Measurements from ENCODE around the gene YBX3.
A peak's percentile ranks its signal among the peaks of the same experiment; 100 is the strongest.

YBX3 gene

DNA sequence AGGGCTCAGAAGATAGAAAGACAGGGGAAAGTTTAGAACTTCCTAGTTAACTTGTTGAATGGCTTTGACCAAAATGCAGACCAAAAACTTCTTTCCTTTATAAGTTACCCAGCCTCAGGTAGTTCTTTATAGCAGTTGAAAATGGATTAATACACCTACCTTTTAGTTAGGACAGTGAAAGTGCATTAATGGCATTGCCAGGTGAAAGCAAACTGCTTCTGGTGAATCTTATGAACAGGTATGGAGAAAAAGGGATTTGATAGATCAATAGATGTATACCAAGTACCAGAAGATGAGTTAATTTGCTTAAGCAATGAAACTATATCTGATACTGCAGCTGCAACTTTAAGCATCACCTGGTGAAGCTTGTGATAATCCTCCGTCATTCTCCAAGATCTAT, 35.1 kb downstream of the YBX3 start:
- H3K36me3 Mint-ChIP-seq (ENCODE audit: insufficient read depth) = no peaks in the 10 kb centered on the region

DNA sequence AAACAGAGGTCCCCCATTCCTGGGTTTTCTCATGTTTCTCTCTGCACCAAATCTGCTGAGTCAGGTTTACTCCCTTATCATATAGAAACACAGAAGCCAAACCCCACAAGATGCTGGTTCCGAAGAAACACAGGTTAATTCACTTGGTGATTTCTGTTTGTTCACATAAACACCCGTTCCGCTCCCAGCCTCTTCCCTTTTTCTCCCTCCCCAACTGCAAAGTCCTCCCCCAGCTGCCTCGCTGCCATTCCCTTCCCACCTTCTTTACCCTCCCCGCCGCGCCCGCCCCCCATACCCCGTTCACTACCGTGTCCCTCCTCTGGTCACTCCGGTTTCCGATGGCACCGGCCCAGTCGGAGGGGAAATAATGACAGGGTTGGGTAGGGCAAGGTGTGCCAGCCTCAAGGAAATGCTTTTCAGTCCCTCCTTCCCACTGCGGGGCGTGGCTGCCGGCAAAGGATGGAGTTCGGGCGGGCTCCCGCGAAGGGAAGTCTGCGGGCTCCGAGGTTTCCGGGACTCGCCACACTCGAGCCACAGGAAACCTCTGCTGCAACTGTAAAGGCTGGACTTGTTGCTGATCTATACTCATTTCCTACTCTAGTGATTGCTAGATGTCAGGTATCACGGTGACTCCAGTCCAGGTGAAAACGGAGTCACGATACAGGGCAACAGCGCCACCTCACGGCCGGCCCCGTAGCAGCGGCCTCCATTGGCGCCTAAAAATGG, 49.3 kb downstream of the YBX3 start, which contains the start of gene STYK1:
Gene STYK1 (minus strand): TSS at position 394 of the 726 bp plus-strand sequence. CDS start 39,434 bp downstream, outside the sequence.
- DNase-seq (peak; percentile 75 to 83 (median 77)), ATAC-seq (replicated peaks) (peak; percentile 72)
- Mint-ChIP-seq H3K36me3 (ENCODE audit: insufficient read depth) (peaks cover 17% of the 10 kb centered on the region), H3K4me3 (peak within 1 kb of the TSS; percentile 76 to 82), H3K4me1 (ENCODE audit: low read depth in 2 of 2) (peaks cover 22 to 40% of the 10 kb centered on the region in 2 donors), H3K27me3 (peaks cover 0 to 9% of the 10 kb centered on the region in 2 donors), H3K27ac (peak within 1 kb of the TSS; percentile 80 to 87), H3K9me3 (no peaks in the 10 kb centered on the region)

More for the DNA sequence above, 35.1 kb downstream of the YBX3 start:
- ATAC-seq (replicated peaks) = no peak
- H3K27ac Mint-ChIP-seq = no peak overlapping the region
- peaks cover 16 to 35% of the 10 kb centered on the region in 2 donors for H3K27me3 Mint-ChIP-seq
- no peak overlapping the region for H3K4me3 Mint-ChIP-seq
- H3K9me3 Mint-ChIP-seq = peaks cover 0 to 5% of the 10 kb centered on the region in 2 donors
- DNase-seq = no peak
- no peaks in the 10 kb centered on the region for H3K4me1 Mint-ChIP-seq (ENCODE audit: low read depth in 2 of 2)

DNA sequence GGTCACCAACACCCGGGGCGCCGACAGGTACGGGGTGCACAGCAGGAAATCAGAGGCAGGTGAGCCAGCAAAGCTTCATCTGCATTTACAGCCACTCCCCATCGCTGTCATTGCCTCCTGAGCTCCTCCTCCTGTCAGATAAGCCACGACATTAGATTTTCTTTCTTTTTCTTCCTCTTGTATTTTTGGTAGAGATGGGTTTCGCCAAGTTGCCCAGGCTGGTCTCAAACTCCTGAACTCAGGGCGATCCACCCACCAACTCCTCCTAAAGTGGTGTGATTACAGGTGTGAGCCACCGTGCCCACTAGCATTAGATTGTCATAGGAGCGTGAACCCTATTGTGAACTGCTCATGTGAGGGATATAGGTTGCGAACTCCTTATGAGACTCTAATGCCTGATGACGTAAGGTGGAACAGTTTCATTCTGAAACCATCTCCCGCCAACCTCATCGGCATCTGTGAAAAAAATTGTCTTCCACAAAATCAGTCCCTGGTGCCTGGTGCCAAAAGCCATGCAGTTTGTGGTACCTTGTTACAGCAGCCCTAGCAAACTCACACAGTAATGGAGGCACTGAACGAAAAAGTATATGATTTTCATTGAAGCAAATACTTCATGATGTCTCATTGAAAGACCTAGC, 50.8 kb downstream of the YBX3 start:
- peak; percentile 65 for ATAC-seq (replicated peaks)
- H3K27ac Mint-ChIP-seq = peak overlapping the region; percentile 80 to 87
- H3K4me1 Mint-ChIP-seq (ENCODE audit: low read depth in 2 of 2) = peaks cover 25 to 50% of the 10 kb centered on the region in 2 donors
- H3K4me3 Mint-ChIP-seq = peak overlapping the region; percentile 76 to 82
- H3K27me3 Mint-ChIP-seq = no peaks in the 10 kb centered on the region
- peaks cover 20% of the 10 kb centered on the region for H3K36me3 Mint-ChIP-seq (ENCODE audit: insufficient read depth)
- DNase-seq = peak; percentile 39 to 53 (median 43)
- no peaks in the 10 kb centered on the region for H3K9me3 Mint-ChIP-seq

DNA sequence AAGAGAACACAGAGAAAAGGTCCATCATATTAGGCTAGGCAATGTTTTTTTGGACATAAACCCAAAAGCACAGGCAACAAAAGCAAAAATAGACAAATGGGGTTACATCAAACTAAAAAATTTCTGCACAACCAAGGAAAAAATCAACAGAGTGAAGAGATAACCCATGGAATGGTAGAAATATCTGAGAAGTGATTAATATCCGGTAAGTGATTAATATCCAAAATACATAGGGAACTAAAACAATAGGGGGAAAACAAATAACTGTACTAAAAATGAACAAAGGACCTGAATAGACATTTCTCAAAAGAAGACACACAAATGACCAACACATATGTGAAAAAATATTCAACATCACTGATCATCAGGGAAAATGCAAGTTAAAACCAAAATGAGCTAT, 53.6 kb downstream of the YBX3 start:
- peaks cover 17% of the 10 kb centered on the region for H3K36me3 Mint-ChIP-seq (ENCODE audit: insufficient read depth)
- no peak overlapping the region for H3K27ac Mint-ChIP-seq
- ATAC-seq (replicated peaks) = no peak
- H3K4me3 Mint-ChIP-seq = no peak overlapping the region
- H3K27me3 Mint-ChIP-seq = no peaks in the 10 kb centered on the region
- peaks cover 23 to 43% of the 10 kb centered on the region in 2 donors for H3K4me1 Mint-ChIP-seq (ENCODE audit: low read depth in 2 of 2)
- no peak for DNase-seq
- H3K9me3 Mint-ChIP-seq = no peaks in the 10 kb centered on the region

DNA sequence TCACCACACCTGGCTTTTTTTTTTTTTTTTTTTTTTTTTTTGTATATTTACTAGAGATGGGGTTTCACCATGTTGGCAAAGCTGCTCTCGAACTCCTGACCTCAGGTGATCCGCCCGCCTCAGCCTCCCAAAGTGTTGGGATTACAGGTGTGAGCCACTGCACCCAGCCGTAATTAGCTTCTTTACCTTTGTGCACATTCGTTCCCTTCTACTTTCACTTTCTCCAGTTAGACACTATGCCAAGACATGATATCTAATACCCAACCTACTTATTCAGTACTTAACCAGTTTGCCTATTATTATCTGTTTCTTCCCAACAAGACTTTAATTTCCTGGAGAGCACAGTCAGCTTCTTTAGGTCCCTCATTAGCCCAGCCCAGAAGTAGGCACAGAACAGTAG, 54.6 kb downstream of the YBX3 start:
- H3K36me3 Mint-ChIP-seq (ENCODE audit: insufficient read depth) = peaks cover 7% of the 10 kb centered on the region

DNA sequence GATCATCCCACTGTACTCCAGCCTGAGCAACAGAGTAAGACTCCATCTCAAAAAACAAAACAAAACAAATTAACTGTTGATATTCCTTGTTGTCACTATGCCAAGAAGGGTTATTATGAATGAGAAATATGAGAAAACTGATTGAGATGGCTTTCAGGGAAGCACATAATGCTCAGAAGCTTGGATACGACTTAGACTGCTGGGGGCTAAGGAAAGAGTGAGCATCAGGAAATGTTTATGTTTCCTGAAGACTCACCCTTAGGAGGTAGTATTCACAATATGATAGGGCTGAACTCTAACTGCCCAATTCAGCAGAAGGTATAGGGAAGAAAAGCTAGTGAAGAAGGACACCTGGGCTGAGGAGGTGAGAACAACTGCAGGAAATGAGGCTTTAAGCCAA, 55.5 kb downstream of the YBX3 start:
- no peak for ATAC-seq (replicated peaks)
- Mint-ChIP-seq H3K27me3 (no peaks in the 10 kb centered on the region), H3K9me3 (no peaks in the 10 kb centered on the region), H3K27ac (peak overlapping the region; percentile 42 to 59), H3K4me3 (peak overlapping the region in 1 of 2 donors; percentile 84), H3K36me3 (ENCODE audit: insufficient read depth) (peaks cover 3% of the 10 kb centered on the region), H3K4me1 (ENCODE audit: low read depth in 2 of 2) (peaks cover 9 to 27% of the 10 kb centered on the region in 2 donors)
- DNase-seq = no peak

More for the DNA sequence above, 54.6 kb downstream of the YBX3 start:
- Mint-ChIP-seq H3K4me3 (peak overlapping the region; percentile 56 to 84), H3K9me3 (no peaks in the 10 kb centered on the region), H3K4me1 (ENCODE audit: low read depth in 2 of 2) (peaks cover 15 to 33% of the 10 kb centered on the region in 2 donors), H3K27me3 (no peaks in the 10 kb centered on the region), H3K27ac (peak overlapping the region; percentile 2 to 59)
- DNase-seq (no peak), ATAC-seq (replicated peaks) (no peak)

DNA sequence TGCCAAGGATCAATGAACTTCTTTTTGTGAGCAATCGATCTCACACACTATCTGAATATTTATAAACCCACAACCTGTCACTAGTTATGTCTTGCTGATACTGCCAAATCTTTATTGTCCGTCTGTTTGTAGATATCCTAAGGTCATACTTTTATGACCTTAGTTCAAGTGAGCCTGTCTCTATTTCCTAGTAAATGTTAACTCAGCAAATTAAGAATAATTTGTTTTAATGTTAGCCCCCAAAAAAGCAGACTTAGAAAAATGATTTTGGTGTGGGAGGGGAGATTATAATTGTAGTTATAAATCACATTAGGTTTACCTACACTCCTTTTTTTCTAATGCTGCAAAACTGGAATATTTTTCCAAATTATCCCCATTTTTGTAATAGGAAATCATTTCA, 58.6 kb downstream of the YBX3 start:
- Mint-ChIP-seq H3K4me3 (no peak overlapping the region), H3K9me3 (no peaks in the 10 kb centered on the region), H3K4me1 (ENCODE audit: low read depth in 2 of 2) (peaks cover 5 to 18% of the 10 kb centered on the region in 2 donors), H3K36me3 (ENCODE audit: insufficient read depth) (peaks cover 3% of the 10 kb centered on the region), H3K27me3 (peaks cover 0 to 12% of the 10 kb centered on the region in 2 donors), H3K27ac (no peak overlapping the region)
- no peak for DNase-seq
- no peak for ATAC-seq (replicated peaks)

DNA sequence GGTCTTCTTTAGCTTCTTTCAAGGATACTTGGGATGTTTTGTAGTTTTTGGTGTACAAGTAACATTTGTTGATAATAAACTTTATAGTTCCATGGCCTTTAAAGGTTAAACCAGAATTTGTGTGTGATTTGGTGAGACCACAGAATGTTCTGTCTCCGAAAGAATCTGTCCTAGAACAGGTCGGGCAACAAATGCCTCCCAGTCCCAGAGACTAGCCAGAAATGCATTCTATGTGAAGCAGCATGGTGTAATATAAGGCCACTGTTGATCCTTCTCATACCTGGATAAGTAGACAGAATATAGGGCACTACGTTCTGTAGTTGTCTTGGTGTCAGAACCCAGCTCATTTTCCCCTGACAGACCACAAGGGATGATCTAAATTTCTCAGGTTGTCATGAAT, 59.3 kb downstream of the YBX3 start:
- H3K27ac Mint-ChIP-seq = no peak overlapping the region
- H3K36me3 Mint-ChIP-seq (ENCODE audit: insufficient read depth) = peaks cover 3% of the 10 kb centered on the region
- peaks cover 0 to 12% of the 10 kb centered on the region in 2 donors for H3K27me3 Mint-ChIP-seq
- peaks cover 3 to 14% of the 10 kb centered on the region in 2 donors for H3K4me1 Mint-ChIP-seq (ENCODE audit: low read depth in 2 of 2)
- no peak overlapping the region for H3K4me3 Mint-ChIP-seq
- no peak for DNase-seq
- no peaks in the 10 kb centered on the region for H3K9me3 Mint-ChIP-seq
- ATAC-seq (replicated peaks) = no peak

DNA sequence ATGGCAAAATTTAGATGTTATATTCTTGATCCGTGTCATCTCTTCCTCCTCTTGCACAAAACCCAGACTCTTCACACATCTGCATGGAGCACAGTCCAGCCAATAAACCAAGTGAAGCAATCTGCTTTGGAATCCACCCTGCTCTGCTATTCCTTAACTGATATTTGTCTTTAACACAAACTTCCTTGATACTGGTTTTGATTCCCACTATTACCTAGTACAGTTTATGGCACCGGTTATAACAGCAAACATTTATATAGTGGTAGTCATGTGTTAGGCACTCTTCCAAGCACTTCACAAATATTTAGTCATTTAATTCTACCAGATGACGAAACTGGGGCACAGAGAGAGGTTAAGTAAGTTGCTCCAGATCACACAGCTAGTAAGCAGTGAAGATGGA, 61.8 kb downstream of the YBX3 start:
- DNase-seq = no peak
- H3K4me3 Mint-ChIP-seq = no peak overlapping the region
- no peak for ATAC-seq (replicated peaks)
- H3K36me3 Mint-ChIP-seq (ENCODE audit: insufficient read depth) = no peaks in the 10 kb centered on the region
- peaks cover 0 to 4% of the 10 kb centered on the region in 2 donors for H3K4me1 Mint-ChIP-seq (ENCODE audit: low read depth in 2 of 2)
- H3K27me3 Mint-ChIP-seq = peaks cover 0 to 18% of the 10 kb centered on the region in 2 donors
- no peak overlapping the region for H3K27ac Mint-ChIP-seq
- H3K9me3 Mint-ChIP-seq = no peaks in the 10 kb centered on the region

DNA sequence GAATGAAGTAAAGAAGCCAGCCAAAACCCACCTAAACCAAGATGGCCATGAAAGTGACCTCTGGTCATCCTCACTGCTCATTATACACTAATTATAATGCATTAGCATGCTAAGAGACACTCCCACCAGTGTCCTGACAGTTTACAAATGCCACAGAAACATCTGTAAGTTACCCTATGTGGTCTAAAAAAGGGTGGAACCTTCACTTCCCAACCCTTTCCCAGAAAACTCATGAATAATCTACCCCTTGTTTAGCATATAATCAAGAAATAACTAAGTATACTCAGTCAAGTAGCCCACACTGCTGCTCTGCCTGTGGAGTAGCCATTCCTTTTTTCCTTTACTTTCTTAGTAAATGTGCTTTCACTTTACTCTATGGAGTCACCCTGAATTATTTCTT, 69.1 kb downstream of the YBX3 start:
- no peak for DNase-seq
- no peak overlapping the region for H3K4me3 Mint-ChIP-seq
- H3K4me1 Mint-ChIP-seq (ENCODE audit: low read depth in 2 of 2) = no peaks in the 10 kb centered on the region
- peaks cover 3% of the 10 kb centered on the region for H3K36me3 Mint-ChIP-seq (ENCODE audit: insufficient read depth)
- H3K9me3 Mint-ChIP-seq = no peaks in the 10 kb centered on the region
- H3K27me3 Mint-ChIP-seq = peaks cover 0 to 12% of the 10 kb centered on the region in 2 donors
- no peak for ATAC-seq (replicated peaks)
- no peak overlapping the region for H3K27ac Mint-ChIP-seq

DNA sequence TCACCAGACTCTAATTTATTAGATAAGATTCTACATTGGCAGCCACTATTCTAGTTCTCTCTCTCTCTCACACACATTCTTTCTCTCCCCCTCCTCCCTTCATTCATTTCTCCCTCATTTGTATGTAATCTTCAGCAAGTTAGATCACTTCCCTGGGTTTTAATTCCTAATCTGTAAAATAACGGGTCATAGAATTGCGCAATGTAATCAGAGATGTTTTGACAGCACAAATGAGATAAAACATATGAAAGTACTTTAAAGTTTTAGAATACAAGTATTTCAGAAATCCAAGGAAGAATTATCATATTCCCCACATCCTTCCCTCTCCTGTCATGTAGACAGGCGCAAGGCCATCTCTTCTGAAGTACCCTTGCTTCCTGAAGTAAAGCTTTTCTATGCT, 70.9 kb downstream of the YBX3 start:
- no peaks in the 10 kb centered on the region for H3K4me1 Mint-ChIP-seq (ENCODE audit: low read depth in 2 of 2)
- H3K4me3 Mint-ChIP-seq = no peak overlapping the region
- peaks cover 0 to 5% of the 10 kb centered on the region in 2 donors for H3K9me3 Mint-ChIP-seq
- no peak overlapping the region for H3K27ac Mint-ChIP-seq
- H3K27me3 Mint-ChIP-seq = peaks cover 0 to 12% of the 10 kb centered on the region in 2 donors
- ATAC-seq (replicated peaks) = no peak
- no peak for DNase-seq
- peaks cover 3% of the 10 kb centered on the region for H3K36me3 Mint-ChIP-seq (ENCODE audit: insufficient read depth)
